BE2C (cell line): ENCODE results near the gene ASF1B.

Experiments
- DNase-seq: peaks from one replicate; pipeline ENCODE4 v3.0.0-alpha.2; 2020
- H3K27me3 ChIP-seq: fragments of 250-450 bp; sonication (Bioruptor Pico); 2 replicates; pipeline ENCODE4 v1.5.1; 2020; ENCODE audit warnings: mild to moderate bottlenecking
- H3K36me3 ChIP-seq: fragments of 250-450 bp; sonication (Bioruptor Pico); 2 replicates; pipeline ENCODE4 v1.5.1; 2020; ENCODE audit warnings: mild to moderate bottlenecking
- H3K4me1 ChIP-seq: fragments of 250-450 bp; sonication (Bioruptor Pico); 2 replicates; pipeline ENCODE4 v1.5.1; 2020
- H3K4me3 ChIP-seq: 2 replicates; pipeline ENCODE4 v1.5.1; 2011; ENCODE audit warnings: low read depth, low read length
- H3K9me3 ChIP-seq: fragments of 250-450 bp; sonication (Bioruptor Pico); 2 replicates; pipeline ENCODE4 v1.5.1; 2020
- CTCF ChIP-seq: IDR thresholded peaks from 2 replicates; pipeline ENCODE4 v1.5.1; 2012; ENCODE audit warnings: mild to moderate bottlenecking, low read depth, low read length

Gene ASF1B

GRCh38 chr19:14141041-14141440 lies 4.7 kb upstream of the ASF1B start:
- no peak for DNase-seq
- Histone ChIP-seq H3K27me3 (no peaks in the 10 kb centered on the region), H3K9me3 (no peaks in the 10 kb centered on the region), H3K4me3 (no peak overlapping the region), H3K36me3 (no peaks in the 10 kb centered on the region), H3K4me1 (no peaks in the 10 kb centered on the region; the same call in 1 of the 2 replicates)
- no peak for TF ChIP-seq CTCF

- H3K9me3 ChIP-seq = no peaks in the 10 kb centered on the region
- H3K4me3 ChIP-seq = no peak overlapping the region
- no peaks in the 10 kb centered on the region for H3K4me1 ChIP-seq
- DNase-seq = no peak
- H3K27me3 ChIP-seq = no peaks in the 10 kb centered on the region
- TF ChIP-seq CTCF = no peak
- no peaks in the 10 kb centered on the region for H3K36me3 ChIP-seq
These were observed 3.6 kb upstream of the ASF1B start for GRCh38 chr19:14139944-14140343.

GRCh38 chr19:14138576-14139265 lies 2.3 kb upstream of the ASF1B start:
- H3K9me3 ChIP-seq = no peaks in the 10 kb centered on the region
- no peak for TF ChIP-seq CTCF
- no peak overlapping the region for H3K4me3 ChIP-seq
- H3K4me1 ChIP-seq = no peaks in the 10 kb centered on the region
- DNase-seq = no peak
- H3K27me3 ChIP-seq = no peaks in the 10 kb centered on the region
- no peaks in the 10 kb centered on the region for H3K36me3 ChIP-seq

- no peak for DNase-seq
- Histone ChIP-seq H3K27me3 (no peaks in the 10 kb centered on the region), H3K4me3 (peak overlapping the region; percentile 69), H3K4me1 (no peaks in the 10 kb centered on the region), H3K9me3 (no peaks in the 10 kb centered on the region), H3K36me3 (no peaks in the 10 kb centered on the region)
- no peak for TF ChIP-seq CTCF
These were observed 342 bp downstream of the ASF1B start for GRCh38 chr19:14135985-14136508.

- TF ChIP-seq CTCF = no peak
- no peak for DNase-seq
- Histone ChIP-seq H3K36me3 (no peaks in the 10 kb centered on the region), H3K27me3 (no peaks in the 10 kb centered on the region), H3K4me3 (peak overlapping the region; percentile 69), H3K9me3 (no peaks in the 10 kb centered on the region), H3K4me1 (no peaks in the 10 kb centered on the region)
These were observed 1.0 kb downstream of the ASF1B start for GRCh38 chr19:14135355-14135754.

- no peaks in the 10 kb centered on the region; the same call in 1 of the 2 replicates for H3K36me3 ChIP-seq
- no peaks in the 10 kb centered on the region for H3K9me3 ChIP-seq
- no peak for TF ChIP-seq CTCF
- DNase-seq = no peak
- H3K27me3 ChIP-seq = no peaks in the 10 kb centered on the region
- H3K4me1 ChIP-seq = no peaks in the 10 kb centered on the region
- no peak overlapping the region for H3K4me3 ChIP-seq
These were observed 8.4 kb downstream of the ASF1B start for GRCh38 chr19:14127929-14128509.
